ENCODE results near the gene PSMA2. TPM values are rescaled to one million over a fixed set of nuclear protein-coding genes. Genes with fewer than 3 reads are reported as not detected.

The PSMA2 gene
- total and polyA plus RNA-seq, 9 donors, result 108 to 136 (median 123) TPM

DNA sequence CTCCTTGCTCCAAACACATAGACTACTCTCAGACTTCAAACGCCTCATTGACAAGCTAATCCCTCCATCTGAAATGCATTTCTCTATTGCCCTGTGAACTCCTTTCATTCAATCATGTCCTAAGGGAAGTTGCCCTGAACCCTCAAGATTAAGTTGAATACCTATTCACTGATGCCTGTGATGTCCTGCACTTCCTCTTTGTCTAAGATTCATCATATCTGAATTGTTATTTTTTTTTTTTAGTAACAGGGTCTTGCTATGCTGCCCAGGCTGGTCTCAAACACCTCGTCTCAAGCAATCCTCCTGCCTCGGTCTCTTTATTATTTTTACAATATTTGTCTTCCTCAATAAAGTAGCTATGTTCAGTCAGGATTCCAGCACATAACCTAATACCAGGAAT, 3.2 kb downstream of the PSMA2 start:
- H3K4me1 ChIP-seq (ENCODE audit: control insufficient read depth, insufficient read depth, low read length), result peaks cover 14% of the 10 kb centered on the region
- H3K27me3 ChIP-seq (ENCODE audit: control insufficient read depth, insufficient read depth, low read length), result no peaks in the 10 kb centered on the region
- H3K4me3 ChIP-seq (ENCODE audit: low read length), result no peak overlapping the region
- no peak for DNase-seq
- 71% methylated on average over 1 of the region's 3 CpGs for WGBS (ENCODE audit: insufficient coverage)
- H3K9me3 ChIP-seq (replicated peaks; ENCODE audit: control insufficient read depth, low read depth, low read length), result no peaks in the 10 kb centered on the region
- H3K27ac ChIP-seq (ENCODE audit: low read length), result no peak overlapping the region
- peaks cover 18% of the 10 kb centered on the region for H3K36me3 ChIP-seq (ENCODE audit: control insufficient read depth, insufficient read depth, low read length)

DNA sequence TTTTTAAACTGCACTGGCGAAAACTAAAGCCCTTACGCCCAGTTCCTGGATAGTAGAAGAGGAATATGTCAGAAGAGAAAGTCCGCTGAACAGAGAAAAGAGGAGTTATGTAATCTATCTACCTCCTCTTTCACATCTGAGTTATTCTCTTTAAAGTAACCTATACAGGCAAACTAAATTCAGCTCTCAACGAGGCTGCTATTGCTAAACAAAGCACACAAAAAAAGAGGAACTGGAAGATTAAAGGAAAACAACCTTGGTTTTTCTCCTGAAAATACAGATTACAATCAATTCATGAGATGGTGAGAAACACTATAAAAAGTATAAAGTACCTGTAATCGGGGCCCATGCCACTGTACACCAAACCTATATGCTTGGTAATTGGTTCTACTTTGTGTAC, 5.8 kb downstream of the PSMA2 start:
- no CpG with 5 or more reads among the region's 5 CpGs for WGBS (ENCODE audit: insufficient coverage)
- Histone ChIP-seq H3K36me3 (ENCODE audit: control insufficient read depth, insufficient read depth, low read length) (peaks cover 20% of the 10 kb centered on the region), H3K4me1 (ENCODE audit: control insufficient read depth, insufficient read depth, low read length) (peaks cover 6% of the 10 kb centered on the region), H3K27ac (ENCODE audit: low read length) (no peak overlapping the region), H3K9me3 (replicated peaks; ENCODE audit: control insufficient read depth, low read depth, low read length) (no peaks in the 10 kb centered on the region), H3K4me3 (ENCODE audit: low read length) (no peak overlapping the region), H3K27me3 (ENCODE audit: control insufficient read depth, insufficient read depth, low read length) (no peaks in the 10 kb centered on the region)
- no peak for DNase-seq

DNA sequence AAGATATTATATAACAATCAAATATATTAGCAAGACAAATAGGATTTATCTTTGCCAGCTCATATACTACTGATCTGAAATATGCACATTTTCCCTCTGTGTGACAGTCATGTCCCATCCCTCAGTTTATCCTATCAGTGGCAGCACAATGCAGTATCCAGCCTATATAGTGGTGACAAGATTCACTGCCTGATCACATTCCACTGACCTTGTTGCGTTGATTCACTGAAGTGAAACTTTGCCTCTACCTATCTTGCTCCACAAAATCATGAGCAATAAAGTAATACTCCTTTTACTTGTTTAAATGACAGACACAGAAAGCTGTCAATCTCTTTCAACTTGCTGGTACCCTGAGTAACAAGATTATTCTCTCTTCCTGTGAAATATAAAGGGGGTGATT, 6.3 kb downstream of the PSMA2 start:
- WGBS (ENCODE audit: insufficient coverage), result no CpG with 5 or more reads among the region's 1 CpG
- no peaks in the 10 kb centered on the region for H3K9me3 ChIP-seq (replicated peaks; ENCODE audit: control insufficient read depth, low read depth, low read length)
- no peak for DNase-seq
- H3K27me3 ChIP-seq (ENCODE audit: control insufficient read depth, insufficient read depth, low read length), result no peaks in the 10 kb centered on the region
- H3K4me3 ChIP-seq (ENCODE audit: low read length), result no peak overlapping the region
- H3K27ac ChIP-seq (ENCODE audit: low read length), result no peak overlapping the region
- peaks cover 6% of the 10 kb centered on the region for H3K4me1 ChIP-seq (ENCODE audit: control insufficient read depth, insufficient read depth, low read length)
- peaks cover 23% of the 10 kb centered on the region for H3K36me3 ChIP-seq (ENCODE audit: control insufficient read depth, insufficient read depth, low read length)

DNA sequence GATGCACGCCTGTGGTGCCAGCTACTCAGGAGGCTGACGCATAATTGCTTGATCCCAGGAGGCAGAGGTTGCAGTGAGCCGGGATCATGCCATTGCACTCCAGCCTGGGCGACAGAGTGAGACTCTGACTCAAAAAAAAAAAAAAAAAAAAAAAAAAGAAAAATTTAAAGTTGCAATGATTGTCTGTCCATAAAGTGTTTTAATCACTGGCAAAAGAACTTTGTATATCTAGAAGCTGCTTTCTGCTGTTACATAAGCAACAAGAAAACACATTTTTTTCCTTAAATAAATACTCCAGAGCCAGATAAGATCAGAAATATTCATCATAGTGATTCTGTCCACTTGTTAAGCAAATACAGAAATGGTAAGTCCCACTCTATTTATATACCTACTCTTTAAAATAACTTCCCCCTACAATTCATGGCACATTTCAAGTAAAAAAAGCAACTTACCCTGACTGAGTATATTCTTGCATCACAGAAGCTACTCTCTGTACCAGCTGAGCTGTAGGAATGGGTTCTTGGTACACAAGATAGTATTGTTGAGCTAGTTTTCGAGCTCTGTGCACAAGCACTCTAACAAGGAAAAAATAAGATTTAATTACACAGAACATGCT, 7.6 kb downstream of the PSMA2 start:
- Histone ChIP-seq H3K9me3 (replicated peaks; ENCODE audit: control insufficient read depth, low read depth, low read length) (no peaks in the 10 kb centered on the region), H3K4me1 (ENCODE audit: control insufficient read depth, insufficient read depth, low read length) (no peaks in the 10 kb centered on the region), H3K4me3 (ENCODE audit: low read length) (no peak overlapping the region), H3K36me3 (ENCODE audit: control insufficient read depth, insufficient read depth, low read length) (peaks cover 27% of the 10 kb centered on the region), H3K27ac (ENCODE audit: low read length) (no peak overlapping the region), H3K27me3 (ENCODE audit: control insufficient read depth, insufficient read depth, low read length) (no peaks in the 10 kb centered on the region)
- DNase-seq, result no peak
- WGBS (ENCODE audit: insufficient coverage), result 100% methylated on average over 3 of the region's 5 CpGs

DNA sequence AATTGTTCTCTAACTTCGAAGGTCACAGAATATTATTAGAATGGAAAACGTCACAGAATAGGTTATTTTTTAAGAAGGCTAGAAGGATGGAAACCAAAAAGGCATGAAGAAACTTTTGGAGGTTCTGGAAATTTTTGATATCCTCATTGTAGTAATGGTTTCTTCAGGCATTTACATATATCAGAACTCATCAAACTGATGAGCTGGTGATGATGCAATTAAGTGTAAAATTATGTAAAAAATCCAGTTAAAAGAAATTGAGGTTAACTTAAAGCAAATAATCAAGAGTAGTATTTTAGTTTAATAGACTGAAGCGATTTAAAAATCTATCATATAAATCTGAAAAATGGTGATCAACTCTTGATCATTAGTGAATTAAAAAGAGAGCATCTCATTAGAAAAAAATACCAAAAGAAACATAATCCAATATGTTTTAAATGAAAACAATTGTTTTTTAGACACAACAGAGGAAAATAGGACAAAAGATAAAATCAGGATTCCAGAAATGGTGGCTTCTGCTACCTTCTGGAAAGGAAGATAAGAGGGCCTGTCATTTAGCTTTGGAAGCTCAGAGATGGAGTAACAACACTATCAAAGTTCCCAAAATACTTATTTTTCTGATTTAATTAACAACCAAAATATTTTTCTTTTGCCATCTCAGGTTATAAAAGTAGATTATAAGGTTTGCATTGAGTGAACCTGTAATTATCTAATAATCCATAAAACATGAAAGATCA, 9.8 kb downstream of the PSMA2 start:
- DNase-seq, result no peak
- Histone ChIP-seq H3K9me3 (replicated peaks; ENCODE audit: control insufficient read depth, low read depth, low read length) (no peaks in the 10 kb centered on the region), H3K4me3 (ENCODE audit: low read length) (no peak overlapping the region), H3K36me3 (ENCODE audit: control insufficient read depth, insufficient read depth, low read length) (peaks cover 36% of the 10 kb centered on the region), H3K27ac (ENCODE audit: low read length) (no peak overlapping the region), H3K27me3 (ENCODE audit: control insufficient read depth, insufficient read depth, low read length) (no peaks in the 10 kb centered on the region), H3K4me1 (ENCODE audit: control insufficient read depth, insufficient read depth, low read length) (no peaks in the 10 kb centered on the region)
- WGBS (ENCODE audit: insufficient coverage), result no CpG with 5 or more reads among the region's 3 CpGs

DNA sequence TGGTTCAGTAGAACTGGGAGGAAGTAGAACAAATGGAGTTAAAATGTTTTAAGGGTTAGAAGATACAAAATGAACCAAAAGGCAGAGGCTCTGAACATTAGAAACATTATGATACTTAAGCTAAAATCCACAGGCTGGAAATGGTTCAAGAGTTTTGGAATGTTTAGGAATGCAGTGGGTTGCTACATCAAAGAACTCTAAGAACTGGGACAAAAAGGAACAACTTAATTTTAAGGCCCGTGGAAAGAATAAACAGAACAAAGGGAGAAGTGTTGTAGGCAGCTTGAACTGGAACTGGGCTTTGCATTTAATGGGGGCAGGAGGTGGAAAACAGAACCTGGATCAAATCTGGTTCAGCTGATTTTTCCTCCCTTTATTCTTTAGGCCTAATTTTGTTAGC, 16.6 kb downstream of the PSMA2 start:
- no peak for DNase-seq
- Histone ChIP-seq H3K27me3 (ENCODE audit: control insufficient read depth, insufficient read depth, low read length) (no peaks in the 10 kb centered on the region), H3K36me3 (ENCODE audit: control insufficient read depth, insufficient read depth, low read length) (peaks cover 22% of the 10 kb centered on the region), H3K4me1 (ENCODE audit: control insufficient read depth, insufficient read depth, low read length) (peaks cover 9% of the 10 kb centered on the region), H3K9me3 (replicated peaks; ENCODE audit: control insufficient read depth, low read depth, low read length) (no peaks in the 10 kb centered on the region), H3K27ac (ENCODE audit: low read length) (no peak overlapping the region), H3K4me3 (ENCODE audit: low read length) (no peak overlapping the region)
- WGBS (ENCODE audit: insufficient coverage), result 78% methylated on average over 1 of the region's 1 CpG

DNA sequence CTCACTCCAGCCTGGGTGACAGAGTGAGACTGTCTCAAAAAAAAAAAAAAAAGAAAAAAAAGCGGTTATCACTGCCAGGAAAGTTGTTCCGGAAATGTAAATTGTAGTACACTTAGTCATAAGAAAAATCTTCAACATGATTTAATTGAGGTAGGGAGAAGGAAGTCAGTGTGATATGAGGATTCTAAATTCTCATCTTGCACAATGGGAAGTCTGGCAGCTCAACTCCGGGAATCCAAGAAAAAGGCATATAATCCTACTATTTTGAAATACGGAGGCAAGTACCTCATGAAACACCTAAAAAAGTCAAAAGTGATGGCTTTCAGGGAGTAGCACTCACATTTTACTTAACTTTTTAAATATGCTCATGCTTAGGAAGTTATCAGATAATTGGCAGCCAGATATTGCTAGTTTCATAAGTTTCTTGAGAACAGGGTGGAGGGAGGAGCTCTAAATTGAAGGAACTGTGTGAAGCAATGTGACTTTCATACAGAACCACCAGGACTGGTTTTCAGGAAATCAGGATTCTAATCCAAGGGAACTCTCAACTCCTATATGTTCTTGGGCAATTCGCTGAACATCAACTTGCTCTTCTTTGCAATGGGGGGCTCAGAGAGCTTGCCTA, 17.4 kb downstream of the PSMA2 start:
- Histone ChIP-seq H3K36me3 (ENCODE audit: control insufficient read depth, insufficient read depth, low read length) (peaks cover 22% of the 10 kb centered on the region), H3K9me3 (replicated peaks; ENCODE audit: control insufficient read depth, low read depth, low read length) (no peaks in the 10 kb centered on the region), H3K4me3 (ENCODE audit: low read length) (no peak overlapping the region), H3K4me1 (ENCODE audit: control insufficient read depth, insufficient read depth, low read length) (peaks cover 9% of the 10 kb centered on the region), H3K27me3 (ENCODE audit: control insufficient read depth, insufficient read depth, low read length) (no peaks in the 10 kb centered on the region), H3K27ac (ENCODE audit: low read length) (no peak overlapping the region)
- DNase-seq, result no peak
- no CpG with 5 or more reads among the region's 5 CpGs for WGBS (ENCODE audit: insufficient coverage)

DNA sequence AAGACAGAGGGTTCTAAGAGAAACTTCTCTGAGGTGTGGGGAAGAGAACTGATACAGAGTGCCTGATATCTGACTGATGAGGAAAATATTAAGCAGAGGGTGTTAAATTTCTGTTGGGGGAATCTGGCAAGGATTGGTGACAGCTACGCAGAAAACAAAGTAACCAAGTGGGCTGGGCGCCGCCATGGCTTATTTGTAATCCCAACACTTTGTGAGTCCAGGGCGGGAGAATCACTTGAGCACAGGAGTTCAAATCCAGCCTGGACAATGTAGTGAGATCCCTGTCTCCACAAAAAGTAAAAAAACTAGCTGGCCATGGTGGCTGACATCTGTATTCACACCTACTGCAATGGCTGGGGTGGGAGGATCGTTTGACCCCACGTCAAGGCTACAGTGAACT, 18.0 kb downstream of the PSMA2 start:
- no peaks in the 10 kb centered on the region for H3K9me3 ChIP-seq (replicated peaks; ENCODE audit: control insufficient read depth, low read depth, low read length)
- peaks cover 9% of the 10 kb centered on the region for H3K4me1 ChIP-seq (ENCODE audit: control insufficient read depth, insufficient read depth, low read length)
- H3K36me3 ChIP-seq (ENCODE audit: control insufficient read depth, insufficient read depth, low read length), result peaks cover 21% of the 10 kb centered on the region
- 75% methylated on average over 4 of the region's 6 CpGs for WGBS (ENCODE audit: insufficient coverage)
- H3K27me3 ChIP-seq (ENCODE audit: control insufficient read depth, insufficient read depth, low read length), result no peaks in the 10 kb centered on the region
- no peak overlapping the region for H3K4me3 ChIP-seq (ENCODE audit: low read length)
- DNase-seq, result no peak
- no peak overlapping the region for H3K27ac ChIP-seq (ENCODE audit: low read length)

DNA sequence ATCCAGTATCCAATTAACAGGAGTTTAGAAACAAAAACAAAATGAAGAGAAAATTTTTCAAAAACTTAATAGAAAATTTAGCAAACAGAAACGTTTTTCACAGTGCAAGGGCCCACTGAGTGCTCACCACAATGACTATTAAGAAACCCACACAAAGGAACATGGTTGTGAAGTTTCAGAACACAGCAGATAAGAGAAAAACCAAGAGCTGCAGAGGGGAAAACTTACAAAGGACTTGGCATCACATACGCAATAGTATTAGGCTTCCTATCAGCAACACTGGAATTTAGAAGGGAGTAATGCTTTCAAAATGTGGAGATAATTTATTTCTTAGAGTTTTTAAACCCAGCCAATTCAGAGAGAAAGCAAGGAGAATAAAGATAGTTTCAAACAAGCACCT, 18.4 kb downstream of the PSMA2 start:
- Histone ChIP-seq H3K9me3 (replicated peaks; ENCODE audit: control insufficient read depth, low read depth, low read length) (no peaks in the 10 kb centered on the region), H3K4me3 (ENCODE audit: low read length) (no peak overlapping the region), H3K27me3 (ENCODE audit: control insufficient read depth, insufficient read depth, low read length) (no peaks in the 10 kb centered on the region), H3K36me3 (ENCODE audit: control insufficient read depth, insufficient read depth, low read length) (peaks cover 19% of the 10 kb centered on the region), H3K27ac (ENCODE audit: low read length) (no peak overlapping the region), H3K4me1 (ENCODE audit: control insufficient read depth, insufficient read depth, low read length) (peaks cover 9% of the 10 kb centered on the region)
- DNase-seq, result no peak
- no CpG with 5 or more reads among the region's 2 CpGs for WGBS (ENCODE audit: insufficient coverage)

Measured in muscle of leg (tissue), 11 donors.